Activated naive CD4-positive, alpha-beta T cell (primary cell): ENCODE results near the gene SMIM41.
"Not testable (repeated sequence)": the region's sequence is repeated elsewhere in the genome, so short reads cannot be mapped to it uniquely, and the experiment has no call there.

Experiments
- DNase-seq, 4 experiments: peaks; one replicate each; lab custom pipeline; 2025; lab: John Stamatoyannopoulos, UW

SMIM41 gene

DNA sequence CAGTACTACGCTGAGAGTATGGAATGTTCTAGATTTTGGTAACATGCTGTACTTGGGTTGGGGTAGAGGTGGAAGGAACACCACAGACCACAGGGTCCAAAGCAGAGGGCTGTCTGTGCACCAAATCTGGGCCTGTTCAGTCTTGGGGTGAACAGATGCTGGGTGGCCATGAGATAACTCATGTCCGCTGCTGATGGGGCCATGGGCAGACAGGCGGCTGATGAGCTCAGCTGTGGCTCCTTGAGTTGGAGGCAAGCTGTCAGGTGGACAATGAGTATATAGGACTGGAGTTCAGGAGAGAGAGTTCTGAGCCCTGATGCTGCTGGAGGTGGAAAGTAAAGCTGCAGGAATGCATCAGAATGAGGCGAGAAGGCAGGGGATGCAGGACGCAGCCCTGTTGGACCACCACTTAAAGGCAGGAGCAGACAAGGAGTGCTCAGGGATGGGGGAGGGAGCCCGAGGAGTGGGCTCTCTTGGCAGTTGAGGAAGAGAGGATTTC, 6.2 kb downstream of the SMIM41 start:
- no peak for DNase-seq

DNA sequence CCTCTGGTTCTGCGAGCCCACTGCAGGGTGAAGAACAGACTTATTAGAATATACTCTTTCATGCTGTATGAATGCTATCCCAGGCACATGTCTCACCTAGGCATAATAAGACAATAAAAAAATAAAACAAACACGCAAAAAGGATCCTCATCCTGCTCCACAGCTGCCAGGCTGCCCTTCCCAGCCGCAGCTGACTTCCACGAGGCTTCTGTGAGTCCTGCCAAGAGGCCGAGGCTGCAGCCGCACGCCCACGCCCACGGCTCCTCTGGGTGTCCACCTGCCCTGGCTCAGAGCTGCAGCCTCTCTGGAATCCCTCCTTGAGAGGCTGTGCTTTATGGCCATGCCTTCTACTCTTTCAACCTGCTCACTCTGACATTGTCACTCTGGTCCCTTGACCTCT, 6.9 kb downstream of the SMIM41 start:
- no peak for DNase-seq

DNA sequence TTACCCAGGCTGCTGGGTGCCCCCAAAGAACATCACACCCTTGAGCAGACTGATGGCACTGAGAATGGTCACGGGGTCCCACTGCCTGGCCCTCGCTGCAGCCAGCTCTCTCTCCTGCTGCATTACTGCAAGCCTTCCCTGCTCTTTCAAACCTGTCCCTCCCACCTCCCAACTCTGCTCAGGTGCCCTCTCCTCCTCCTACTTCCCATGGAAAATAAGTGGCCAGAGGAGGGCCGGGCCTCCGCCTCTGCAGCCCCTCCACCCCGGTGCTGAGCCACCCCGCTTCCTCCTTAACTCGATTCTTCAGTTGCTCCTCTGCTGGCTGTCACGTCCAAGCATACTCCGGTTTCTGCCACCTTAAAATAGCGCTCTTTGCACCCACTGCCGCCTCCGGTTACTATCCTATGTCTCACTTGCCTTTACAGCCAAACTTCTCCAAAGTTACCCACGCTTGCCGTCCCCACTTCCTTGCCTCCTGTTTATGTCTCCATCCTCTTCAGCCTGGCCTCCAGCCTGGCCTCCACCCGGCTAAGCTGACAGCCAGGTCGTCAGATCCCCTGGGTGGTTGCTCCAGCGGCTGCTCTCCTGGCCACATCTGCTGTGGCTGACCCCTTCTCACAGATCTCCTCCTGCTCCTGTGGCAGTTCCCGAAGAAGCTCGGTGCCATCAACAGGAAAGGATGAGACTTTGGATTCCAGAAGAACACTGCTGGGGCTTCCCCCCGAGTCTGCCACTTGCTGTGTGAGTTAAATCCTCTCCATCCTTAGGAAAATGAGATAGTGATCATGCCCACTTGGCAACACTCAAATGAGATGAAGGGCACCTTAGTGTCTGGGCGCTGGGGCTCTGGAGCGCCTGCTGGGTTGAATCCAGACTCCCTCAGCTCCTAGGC, 7.7 kb downstream of the SMIM41 start:
- no peak for DNase-seq

DNA sequence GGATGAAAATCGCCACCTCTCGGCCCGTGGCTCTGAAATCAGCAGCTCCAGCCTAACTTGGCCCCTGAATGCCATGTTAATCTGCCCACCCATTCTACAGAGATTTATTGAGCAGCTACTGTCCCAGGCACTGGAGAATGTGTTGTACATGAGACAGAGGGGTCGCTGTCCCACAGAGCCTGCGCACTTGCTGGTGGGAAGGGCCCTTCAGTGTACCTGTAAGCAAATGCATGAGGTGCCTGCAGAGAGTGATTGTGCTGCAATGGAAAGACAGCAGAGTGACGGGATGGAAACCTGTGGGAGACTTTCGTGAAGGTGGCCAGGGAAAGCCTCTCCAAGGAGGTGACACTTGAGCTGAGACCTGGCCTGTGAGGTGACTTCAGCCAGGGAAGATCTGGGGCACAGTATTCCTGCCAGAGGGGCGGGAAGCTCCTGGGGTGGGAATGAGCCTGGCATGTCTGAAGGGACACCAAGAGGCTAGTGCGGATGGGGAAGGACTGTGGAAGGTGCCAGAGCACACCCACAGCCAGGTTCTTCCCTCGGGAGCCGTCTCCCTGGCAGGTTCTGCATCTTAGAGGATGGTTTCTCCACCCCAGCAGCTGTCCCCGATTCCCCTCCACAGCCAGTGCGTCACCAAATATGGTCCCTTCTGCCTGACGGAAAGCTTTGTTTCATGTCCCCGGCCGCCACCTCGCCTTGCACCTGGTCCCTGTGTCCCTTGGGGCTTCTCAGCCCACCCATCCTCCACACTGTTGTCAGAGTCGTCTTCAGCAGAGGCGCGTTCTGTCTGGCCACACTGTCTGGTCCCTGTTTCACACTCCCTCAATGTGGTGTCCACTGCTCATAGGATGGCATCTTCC, 8.7 kb downstream of the SMIM41 start:
- DNase-seq = no peak

DNA sequence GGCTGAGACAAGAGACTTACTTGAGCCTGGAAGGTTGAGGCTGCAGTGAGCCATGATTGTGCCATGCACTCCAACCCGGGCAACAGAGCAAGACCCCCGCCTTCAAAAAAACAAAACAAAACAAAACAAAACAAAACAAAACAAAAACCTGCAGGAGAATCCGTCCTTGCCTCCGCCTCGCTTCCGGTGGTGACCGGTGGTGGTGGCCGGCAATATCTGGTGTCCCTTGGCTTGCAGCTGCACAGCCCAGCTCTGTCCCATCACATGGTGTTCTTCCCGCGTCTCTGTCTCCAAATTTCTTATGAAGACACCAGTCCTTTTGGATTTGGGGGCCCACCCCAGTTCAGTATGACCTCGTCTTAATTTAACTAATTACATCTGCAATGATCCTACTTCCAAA, 10.0 kb downstream of the SMIM41 start:
- no peak for DNase-seq

DNA sequence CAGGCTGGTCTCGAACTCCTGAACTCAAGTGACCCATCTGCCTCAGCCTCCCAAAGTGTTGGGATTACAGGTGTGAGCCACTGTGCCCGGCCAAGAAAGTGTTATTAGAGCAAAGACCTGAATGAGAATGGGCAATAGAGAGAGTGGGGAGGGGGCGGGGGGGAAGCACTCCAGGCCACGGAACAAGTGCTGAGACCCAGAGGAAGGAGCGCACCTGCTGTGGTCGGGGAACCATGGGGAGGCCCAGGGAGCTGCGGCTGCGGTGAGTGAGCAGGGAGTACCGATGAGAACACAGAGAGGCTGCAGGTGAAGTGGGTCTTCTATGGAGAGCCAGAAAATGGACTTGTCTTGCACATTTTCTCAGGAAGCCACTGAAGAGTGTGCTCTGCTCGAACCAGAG, 10.8 kb downstream of the SMIM41 start:
- no peak for DNase-seq

DNA sequence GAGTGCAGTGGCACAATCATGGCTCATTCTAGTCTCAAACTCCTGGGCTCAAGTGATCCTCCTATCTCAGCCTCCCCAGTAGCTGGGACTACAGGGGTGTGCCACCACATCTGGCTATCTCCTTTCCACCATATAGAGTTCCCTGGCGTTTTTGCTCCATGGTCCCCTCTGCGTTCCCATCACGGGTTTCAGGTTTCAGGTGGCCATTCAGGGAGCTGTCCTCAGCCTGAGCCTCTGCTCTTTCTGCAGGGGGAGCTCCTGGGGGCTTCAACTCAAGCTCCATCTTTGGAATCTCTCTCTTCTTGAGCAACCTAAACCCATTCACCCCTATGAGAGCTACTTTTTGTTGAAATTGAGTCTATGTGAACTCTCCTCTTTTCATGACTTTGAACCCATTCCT, 11.6 kb downstream of the SMIM41 start:
- no peak for DNase-seq

DNA sequence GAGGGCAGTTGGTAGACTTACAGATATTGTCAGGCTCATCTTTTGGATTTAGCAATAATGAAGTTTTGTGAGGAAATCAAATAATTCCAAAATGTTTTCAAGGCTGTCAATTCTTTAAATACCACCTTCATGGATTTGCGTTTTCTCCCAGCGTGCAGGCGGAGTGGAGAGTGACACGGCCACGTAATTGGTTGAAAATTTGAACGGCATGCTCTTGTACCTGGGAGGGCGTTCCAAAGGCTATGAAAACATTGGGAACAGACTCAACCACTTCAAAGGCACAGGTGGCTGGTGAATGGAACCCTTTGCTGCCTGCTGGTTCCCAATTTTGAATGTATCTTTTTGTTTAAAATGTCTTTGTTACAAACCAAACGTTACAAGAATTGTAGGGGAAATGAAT, 12.4 kb downstream of the SMIM41 start:
- DNase-seq = no peak

DNA sequence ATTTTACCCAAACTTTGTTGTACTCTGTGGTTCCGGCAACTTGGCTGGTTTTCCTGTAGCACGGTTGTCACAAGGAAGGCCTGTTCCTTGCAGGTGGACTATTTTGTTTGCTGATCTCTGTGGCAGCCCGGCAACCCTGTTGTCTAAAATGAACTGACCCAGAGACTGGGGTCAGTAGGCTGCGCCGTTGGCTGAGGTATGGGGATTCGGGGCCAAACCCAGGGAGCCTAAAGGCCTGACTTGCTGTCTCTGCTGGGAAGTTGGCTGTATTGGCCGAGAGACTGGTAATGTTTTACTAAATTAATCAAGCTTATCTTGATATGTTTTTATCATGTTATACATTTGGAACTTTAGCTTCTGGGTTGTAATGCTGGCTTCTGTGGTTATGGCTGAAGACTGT, 13.8 kb downstream of the SMIM41 start:
- no peak for DNase-seq

DNA sequence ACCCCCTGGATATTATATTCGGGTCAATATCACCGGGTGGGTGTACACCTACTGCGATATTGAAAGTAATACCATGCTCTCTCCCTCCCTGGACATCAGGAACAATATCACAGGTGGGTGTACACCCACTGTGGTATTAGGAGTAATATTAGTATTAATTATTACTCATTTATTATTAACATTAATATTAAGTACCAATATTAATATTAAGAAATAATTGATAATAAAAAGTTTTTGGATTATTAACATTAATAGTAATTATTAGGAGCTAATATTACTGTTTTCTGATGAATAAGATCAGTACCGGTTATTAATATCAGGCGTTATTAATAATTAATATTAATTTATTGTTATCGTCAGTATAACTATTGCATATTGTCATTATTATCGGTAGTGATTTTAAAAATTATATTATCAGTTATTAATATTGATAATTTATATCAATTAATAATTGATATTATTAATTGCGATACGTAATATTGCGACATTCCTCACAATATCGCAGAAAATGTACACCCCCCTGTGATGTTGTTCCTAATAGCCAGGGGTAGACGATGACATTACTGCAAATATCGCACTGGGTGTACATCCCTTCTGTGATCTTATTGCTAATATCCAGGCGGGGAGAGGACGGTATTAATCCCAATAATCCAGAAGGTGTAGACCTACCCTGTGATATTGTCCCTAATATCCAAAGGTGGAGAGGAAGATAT, 17.0 kb downstream of the SMIM41 start:
- no peak for DNase-seq

DNA sequence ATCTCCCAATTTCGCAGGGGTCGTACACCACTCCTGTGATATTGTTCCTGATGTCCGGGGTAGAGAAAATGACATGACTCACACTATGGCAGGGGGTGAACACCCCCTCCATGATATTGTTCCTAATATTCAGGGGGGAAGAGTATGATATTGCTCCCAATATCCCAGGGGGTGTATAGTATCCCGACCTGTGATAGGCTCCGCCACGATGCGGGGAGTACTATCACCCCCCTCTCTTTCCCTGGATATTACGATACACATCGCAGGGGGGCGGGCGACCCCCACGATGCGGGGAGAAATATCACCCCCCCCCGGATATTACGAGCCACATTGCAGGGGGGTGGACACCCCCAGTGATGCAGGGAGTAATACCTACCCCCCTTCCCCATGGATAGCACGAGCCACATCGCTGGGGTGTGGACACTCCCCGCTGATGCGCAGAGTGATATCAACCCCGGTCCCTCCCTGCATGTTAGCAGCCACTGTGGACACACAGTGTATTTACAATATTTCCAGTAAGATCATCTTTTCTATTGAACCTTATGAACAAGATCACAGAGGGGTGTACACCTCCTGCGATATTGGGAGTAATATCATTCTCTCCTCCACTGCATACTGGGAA, 17.7 kb downstream of the SMIM41 start:
- DNase-seq = no peak

DNA sequence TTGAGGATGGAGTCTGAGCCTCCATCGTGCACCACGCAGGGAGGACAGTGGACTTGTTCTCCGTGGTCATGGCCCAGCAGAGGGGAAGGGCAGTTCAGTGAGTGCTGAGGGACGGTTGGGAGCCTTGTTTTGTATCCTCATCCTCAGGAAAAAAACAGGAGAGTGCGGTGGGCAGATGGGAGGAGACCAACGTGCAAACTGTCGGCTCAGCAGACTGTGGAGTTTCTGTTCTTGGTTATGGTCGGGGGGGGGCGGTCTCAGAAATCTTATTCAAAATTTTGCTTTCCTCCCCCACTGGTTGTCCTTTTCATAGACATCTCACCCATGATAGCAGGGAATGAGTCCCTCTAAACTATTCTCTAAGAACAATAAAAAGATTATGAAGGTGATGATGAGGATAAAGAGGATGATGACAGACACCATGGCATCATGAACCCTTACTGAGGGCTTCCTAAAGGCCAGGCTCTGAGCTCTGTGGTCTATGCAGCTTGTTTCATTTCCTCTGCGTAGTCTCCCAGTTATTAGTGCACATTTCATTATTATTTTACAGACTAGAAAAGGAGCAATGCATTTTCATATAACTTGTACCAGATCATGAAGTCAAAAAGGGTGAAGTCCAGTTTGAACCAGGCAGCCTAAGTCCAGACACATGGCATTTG, 25.1 kb downstream of the SMIM41 start:
- DNase-seq = not testable (repeated sequence)

DNA sequence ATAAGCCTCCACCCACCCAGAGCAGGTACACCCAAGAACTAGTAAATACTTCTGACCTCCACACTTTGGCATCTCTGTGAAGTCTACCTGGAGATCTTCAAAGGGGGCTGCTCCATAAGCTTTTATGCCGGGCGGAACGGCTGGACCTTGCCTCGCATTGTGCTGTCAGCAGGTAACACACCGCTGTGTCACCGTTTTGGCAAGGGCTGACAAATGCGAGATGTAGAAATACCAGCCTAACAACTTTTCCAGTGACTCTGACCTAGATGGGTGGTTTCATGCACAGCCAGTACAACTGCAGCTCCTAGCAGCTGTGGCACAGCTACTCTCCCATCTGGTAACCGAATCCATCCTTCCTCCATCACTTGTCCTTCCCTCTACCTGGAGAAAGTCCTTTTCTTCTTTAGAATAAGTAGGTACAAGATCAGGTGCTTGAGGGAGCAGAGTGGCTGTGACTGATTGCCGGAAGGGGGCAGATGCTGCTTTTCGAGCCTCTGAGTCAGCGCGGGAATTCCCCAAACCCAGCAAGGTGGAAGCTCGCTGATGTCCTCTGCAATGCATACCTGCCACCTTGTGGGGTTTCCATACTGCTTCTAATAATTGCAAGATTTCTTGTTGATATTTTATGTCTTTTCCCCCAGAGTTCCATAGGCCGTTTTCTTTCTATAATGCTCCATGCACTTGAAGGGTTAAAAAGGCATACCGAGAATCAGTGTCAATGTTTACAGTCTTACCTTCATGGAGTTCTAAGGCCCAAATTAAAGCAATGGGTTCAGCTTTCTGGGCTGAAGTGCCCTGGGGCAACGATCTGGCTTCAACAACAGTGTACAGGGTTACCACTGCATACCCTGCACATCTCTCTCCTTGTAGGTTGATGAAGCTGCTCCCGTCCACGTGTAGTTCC, 37.0 kb downstream of the SMIM41 start:
- DNase-seq = peak in 1 of 4 experiments; percentile 14

DNA sequence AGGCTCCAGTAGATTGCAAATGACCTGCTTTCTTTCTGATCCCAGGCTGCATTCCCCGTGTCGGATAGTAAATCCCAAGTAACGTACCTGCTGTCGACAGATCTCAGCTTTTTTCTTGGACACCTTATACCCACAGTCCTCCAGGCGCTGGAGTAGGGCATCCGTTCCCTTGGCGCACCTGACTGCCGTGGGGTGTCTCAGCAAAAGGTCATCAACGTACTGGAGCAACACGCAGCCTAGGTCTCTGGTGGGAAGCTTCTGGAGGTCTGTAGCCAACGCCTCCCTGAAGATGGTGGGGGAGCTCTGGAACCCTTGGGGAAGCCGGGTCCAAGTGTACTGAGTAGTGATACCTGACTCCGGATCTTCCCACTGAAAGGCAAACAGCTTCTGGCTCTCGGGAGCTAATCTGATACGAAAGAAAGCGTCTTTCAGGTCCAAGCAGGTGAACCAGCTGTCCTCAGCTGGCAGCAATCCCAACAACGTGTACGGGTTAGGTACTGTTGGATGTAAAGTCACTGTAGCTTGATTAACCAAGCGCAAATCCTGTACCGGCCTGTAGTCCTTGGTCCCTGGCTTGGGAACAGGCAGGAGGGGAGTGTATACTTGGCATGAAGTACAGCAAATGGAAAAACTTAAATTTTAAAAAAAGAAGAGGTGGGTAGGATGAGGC, 38.4 kb downstream of the SMIM41 start:
- not testable (repeated sequence) for DNase-seq

DNA sequence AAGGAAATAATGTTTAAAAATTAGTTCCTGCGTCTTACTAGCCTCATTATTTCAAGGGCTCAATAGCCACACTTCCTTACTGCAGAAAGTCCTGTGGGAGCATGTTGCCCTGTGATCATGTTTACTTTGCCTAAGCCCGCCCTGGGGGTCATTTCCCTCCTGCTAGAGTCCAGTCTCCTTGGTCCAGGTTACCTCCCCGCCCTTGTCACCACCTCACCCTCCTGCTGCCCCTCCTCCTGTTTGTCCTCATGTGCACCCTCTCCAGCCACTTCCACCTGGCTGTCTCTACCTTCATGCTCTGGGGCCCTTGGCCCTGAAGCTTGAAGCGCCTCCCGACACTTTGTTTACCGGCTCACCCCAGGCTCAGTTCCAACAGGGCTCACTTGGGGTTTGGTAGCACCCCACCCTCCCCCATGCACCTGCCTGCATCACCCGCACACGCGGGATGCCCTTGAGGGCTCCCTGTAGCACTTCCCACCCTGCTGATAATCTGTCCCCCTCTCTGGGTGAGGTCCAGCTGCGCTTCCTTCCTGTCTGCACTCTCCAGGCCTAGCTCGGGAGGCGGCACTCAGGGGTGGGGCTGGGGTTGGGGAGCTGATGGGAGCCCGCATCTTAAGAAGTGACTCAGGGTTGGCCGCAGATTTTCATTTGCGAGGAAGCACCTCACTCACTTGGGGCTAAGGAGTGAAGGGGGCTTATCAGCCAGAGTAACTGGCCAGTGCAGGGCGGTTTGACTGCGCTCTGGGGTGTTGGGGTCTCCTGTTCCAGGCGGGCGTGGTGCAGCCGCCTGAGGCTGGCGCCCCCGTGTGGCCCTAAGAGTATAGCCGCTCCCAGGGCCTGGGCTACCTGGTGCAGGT, 40.1 kb downstream of the SMIM41 start:
- DNase-seq = peak in 1 of 4 experiments; percentile 19

DNA sequence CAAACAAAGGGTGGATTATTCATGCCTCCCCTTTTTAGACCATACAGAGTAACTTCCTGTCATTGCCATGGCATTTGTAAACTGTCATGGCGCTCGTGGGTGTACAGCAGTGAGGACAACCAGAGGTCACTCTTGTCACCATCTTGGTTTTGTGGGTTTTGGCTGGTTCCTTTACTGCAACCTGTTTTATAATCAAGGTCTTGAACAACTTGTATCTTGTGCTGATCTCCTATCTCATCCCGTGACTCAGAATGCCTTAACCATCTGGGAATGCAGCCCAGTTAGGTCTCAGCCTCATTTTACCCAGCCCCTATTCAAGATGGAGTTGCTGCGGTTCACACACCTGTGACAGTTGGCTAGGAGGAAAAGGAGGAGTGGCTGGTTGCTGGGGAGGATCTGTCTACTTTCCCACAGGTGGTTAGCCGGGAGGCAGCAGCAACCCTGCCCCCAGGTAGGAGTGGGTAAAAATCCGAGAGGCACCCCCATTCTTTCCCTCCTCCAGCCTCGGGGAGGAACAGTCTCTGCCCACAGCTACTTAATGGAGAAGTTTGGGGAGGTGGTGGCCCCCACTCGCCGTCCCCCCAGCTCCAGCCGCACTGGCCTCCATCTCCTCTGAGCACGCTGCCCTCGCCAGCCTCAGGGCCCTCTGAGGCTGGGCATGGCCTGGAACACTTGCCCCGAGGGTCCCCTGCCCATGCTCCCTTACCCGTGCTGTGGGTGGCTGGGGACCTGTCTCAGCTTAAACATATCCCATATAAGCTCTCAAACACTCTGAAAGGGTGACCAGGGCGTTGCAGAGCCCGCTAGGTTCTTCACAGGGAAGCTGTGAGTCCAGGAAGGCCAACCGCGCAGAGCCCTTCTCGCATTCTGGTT, 41.7 kb downstream of the SMIM41 start:
- no peak for DNase-seq

DNA sequence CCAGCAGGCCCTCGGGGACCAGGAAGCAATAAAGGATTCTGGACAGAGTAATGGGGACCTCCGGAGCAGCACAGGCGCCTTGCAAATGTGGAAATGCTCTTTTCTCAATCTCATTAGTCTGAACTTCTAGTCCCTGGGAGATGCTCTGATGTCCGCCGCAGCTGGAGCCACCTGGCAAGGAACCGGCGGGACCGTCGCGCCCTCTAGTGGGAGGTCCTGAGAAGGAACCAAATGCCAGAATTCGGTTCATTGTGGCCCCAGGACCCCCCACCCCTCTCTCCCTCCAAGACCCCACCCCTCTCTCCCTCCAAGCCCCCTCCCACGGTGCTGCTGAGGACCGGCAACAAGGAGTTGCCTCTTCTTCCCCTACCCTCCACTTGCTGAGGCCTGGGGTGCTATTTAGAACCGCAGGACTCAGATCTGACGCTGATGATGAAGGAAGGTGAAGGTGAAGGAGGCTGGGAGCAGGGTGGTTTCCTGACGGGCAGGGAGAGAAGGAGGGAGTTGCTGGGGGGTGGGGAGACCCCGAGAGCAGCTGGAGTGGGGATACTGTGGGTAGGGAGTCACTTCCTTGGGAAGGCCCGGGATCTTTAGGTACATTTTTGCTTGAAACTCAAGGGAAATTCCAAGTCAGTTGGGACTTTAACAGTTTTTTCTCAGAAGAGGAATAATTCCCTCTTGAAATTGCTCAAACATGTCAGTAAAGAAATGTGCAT, 42.5 kb downstream of the SMIM41 start:
- peak; percentile 35 to 53 (median 41) for DNase-seq
